HG03521 (cell line): ENCODE data around the gene NDUFA3.

Source experiments
- ATAC-seq: cut with Tn5 transposase; IDR thresholded peaks from one replicate; pipeline ENCODE4 v1.9.1; 2021; ENCODE audit warnings: mild to moderate bottlenecking, moderate library complexity; ENCODE audit not compliant: unreplicated experiment

The NDUFA3 gene

GRCh38 chr19:54137699-54138488 is 35.2 kb downstream of the NDUFA3 start, which contains the start of gene CNOT3:
Gene CNOT3 (plus strand): TSS chr19:54137762. CDS start chr19:54142979, 5,217 bp downstream.
- no peak for ATAC-seq

GRCh38 chr19:54138489-54139256 is 36.0 kb downstream of the NDUFA3 start:
- no peak for ATAC-seq

- ATAC-seq, result no peak
Observed at GRCh38 chr19:54141356-54141755, 38.7 kb downstream of the NDUFA3 start.

GRCh38 chr19:54142166-54142780 is 39.6 kb downstream of the NDUFA3 start:
- ATAC-seq, result no peak

- no peak for ATAC-seq
Observed at GRCh38 chr19:54145541-54146158, 43.0 kb downstream of the NDUFA3 start.

GRCh38 chr19:54147676-54148075 is 45.0 kb downstream of the NDUFA3 start:
- ATAC-seq, result no peak

- ATAC-seq, result no peak
Observed at GRCh38 chr19:54148158-54148557, 45.5 kb downstream of the NDUFA3 start.

- no peak for ATAC-seq
Observed at GRCh38 chr19:54149021-54149812, 46.6 kb downstream of the NDUFA3 start.

- no peak for ATAC-seq
Observed at GRCh38 chr19:54151362-54152035, 48.8 kb downstream of the NDUFA3 start.

- ATAC-seq, result no peak
Observed at GRCh38 chr19:54152267-54152666, 49.6 kb downstream of the NDUFA3 start.

GRCh38 chr19:54152878-54153524 is 50.3 kb downstream of the NDUFA3 start:
- ATAC-seq, result no peak

- no peak for ATAC-seq
Observed at GRCh38 chr19:54153731-54154326, 51.2 kb downstream of the NDUFA3 start.

GRCh38 chr19:54154603-54155345 is 52.1 kb downstream of the NDUFA3 start:
- no peak for ATAC-seq

- ATAC-seq, result no peak
Observed at GRCh38 chr19:54155694-54156093, 53.0 kb downstream of the NDUFA3 start.

- ATAC-seq, result no peak
Observed at GRCh38 chr19:54156490-54156889, 53.8 kb downstream of the NDUFA3 start.

- ATAC-seq, result no peak
Observed at GRCh38 chr19:54156953-54157352, 54.3 kb downstream of the NDUFA3 start.
